Trophoblast cell (in vitro differentiated cells and primary cell): ENCODE data around the gene TOMM6.
A peak's percentile ranks its signal among the peaks of the same experiment; 100 is the strongest.

Experiments
- DNase-seq, 2 donors: peaks; one replicate each; pipeline ENCODE4 v3.0.0-alpha.2; 2016
- H2AFZ ChIP-seq: 2 replicates; pipeline ENCODE4 v1.6.1; 2013; ENCODE audit warnings: low read length, moderate library complexity, mild to moderate bottlenecking; ENCODE audit not compliant: insufficient read depth, poor library complexity
- H2AK5ac ChIP-seq: 2 replicates; pipeline ENCODE4 v1.6.1; 2013; ENCODE audit warnings: mild to moderate bottlenecking, low read length
- H2BK120ac ChIP-seq: 2 replicates; pipeline ENCODE4 v1.6.1; 2013; ENCODE audit warnings: low read length, mild to moderate bottlenecking, moderate library complexity; ENCODE audit not compliant: insufficient read depth, poor library complexity
- H2BK12ac ChIP-seq: 2 replicates; pipeline ENCODE4 v1.6.1; 2013; ENCODE audit warnings: mild to moderate bottlenecking, low read length, moderate library complexity
- H2BK5ac ChIP-seq: 2 replicates; pipeline ENCODE4 v1.6.1; 2013; ENCODE audit warnings: low read length, low read depth, moderate library complexity, mild to moderate bottlenecking; ENCODE audit not compliant: poor library complexity
- H3K14ac ChIP-seq: 2 replicates; pipeline ENCODE4 v1.6.1; 2013; ENCODE audit warnings: mild to moderate bottlenecking, low read length
- H3K18ac ChIP-seq: 2 replicates; pipeline ENCODE4 v1.6.1; 2013; ENCODE audit warnings: mild to moderate bottlenecking, low read length
- H3K23ac ChIP-seq: 2 replicates; pipeline ENCODE4 v1.6.1; 2013; ENCODE audit warnings: low read length
- H3K27ac ChIP-seq: 2 replicates; pipeline ENCODE4 v1.5.1; 2013; ENCODE audit warnings: low read depth, mild to moderate bottlenecking, inconsistent platforms, low read length, moderate library complexity
- H3K27me3 ChIP-seq: 2 replicates; pipeline ENCODE4 v1.6.1; 2013; ENCODE audit warnings: inconsistent platforms, mild to moderate bottlenecking, low read length, moderate library complexity; ENCODE audit not compliant: insufficient read depth
- H3K36me3 ChIP-seq, 2 experiments: 1 replicate in 1 of 2; 2 replicates in 1 of 2; pipeline ENCODE4 v1.6.1; 2013; ENCODE audit warnings: low read length in 2 of 2, mild to moderate bottlenecking in 2 of 2, moderate library complexity in 1 of 2; ENCODE audit not compliant: insufficient read depth in 2 of 2, control insufficient read depth in 1 of 2
- H3K4ac ChIP-seq: 2 replicates; pipeline ENCODE4 v1.6.1; 2013; ENCODE audit warnings: low read depth, mild to moderate bottlenecking, low read length, moderate library complexity
- H3K4me1 ChIP-seq, 2 experiments: 1 replicate in 1 of 2; 2 replicates in 1 of 2; pipeline ENCODE4 v1.6.1; 2013; ENCODE audit warnings: low read length in 2 of 2, mild to moderate bottlenecking in 2 of 2, moderate library complexity in 1 of 2; ENCODE audit not compliant: insufficient read depth in 2 of 2, control insufficient read depth in 1 of 2
- H3K4me2 ChIP-seq: 2 replicates; pipeline ENCODE4 v1.6.1; 2013; ENCODE audit warnings: inconsistent platforms, mild to moderate bottlenecking, low read length, moderate library complexity
- H3K4me3 ChIP-seq: 2 replicates; pipeline ENCODE4 v1.5.1; 2013; ENCODE audit warnings: mild to moderate bottlenecking, low read depth, low read length, inconsistent platforms
- H3K79me1 ChIP-seq: one replicate; pipeline ENCODE4 v1.6.1; 2013; ENCODE audit warnings: low read length
- H3K79me2 ChIP-seq: 2 replicates; pipeline ENCODE4 v1.6.1; 2013; ENCODE audit warnings: low read length, mild to moderate bottlenecking; ENCODE audit not compliant: control insufficient read depth, insufficient read depth, poor library complexity
- H3K9ac ChIP-seq: 2 replicates; pipeline ENCODE4 v1.6.1; 2013; ENCODE audit warnings: mild to moderate bottlenecking, low read length
- H3K9me3 ChIP-seq: 2 replicates; pipeline ENCODE4 v1.6.1; 2013; ENCODE audit warnings: low read depth, mild to moderate bottlenecking, control low read depth, inconsistent platforms, low read length; ENCODE audit not compliant: insufficient read depth
- H4K12ac ChIP-seq: 2 replicates; pipeline ENCODE4 v1.6.1; 2013; ENCODE audit warnings: low read depth, mild to moderate bottlenecking, low read length, moderate library complexity
- H4K8ac ChIP-seq: 2 replicates; pipeline ENCODE4 v1.6.1; 2013; ENCODE audit warnings: low read depth, mild to moderate bottlenecking, low read length, moderate library complexity
- H4K91ac ChIP-seq: one replicate; pipeline ENCODE4 v1.6.1; 2013; ENCODE audit warnings: low read depth, mild to moderate bottlenecking, low read length, moderate library complexity
- WGBS: extraction: QIAGEN DNeasy Blood & Tissue Kit; methylation state at CpG from one replicate; pipeline ENCODE4 v1.1.7; 2013; ENCODE audit warnings: missing lambda C conversion rate; ENCODE audit not compliant: insufficient read length, insufficient coverage; ENCODE audit errors: extremely low coverage; 5-methylcytosine and 5-hydroxymethylcytosine counted together

TOMM6 gene

GRCh38 chr6:41743406-41744235 lies 43.9 kb upstream of the TOMM6 start:
- Histone ChIP-seq H2BK5ac (peak overlapping the region; percentile 7), H3K4me1 (peaks cover 36 to 44% of the 10 kb centered on the region in 2 experiments), H2AFZ (no peak overlapping the region), H3K27me3 (no peaks in the 10 kb centered on the region), H3K18ac (no peak overlapping the region), H3K4ac (no peak overlapping the region), H3K4me2 (no peak overlapping the region), H3K9me3 (no peaks in the 10 kb centered on the region), H4K8ac (no peak overlapping the region), H2AK5ac (peak overlapping the region; percentile 9), H2BK12ac (peak overlapping the region; percentile 17), H2BK120ac (peak overlapping the region; percentile 26), H3K36me3 (no peaks in the 10 kb centered on the region), H4K91ac (peak overlapping the region; percentile 2), H3K14ac (peak overlapping the region; percentile 17), H3K79me2 (peaks cover 2% of the 10 kb centered on the region), H3K79me1 (peaks cover 27% of the 10 kb centered on the region), H3K9ac (no peak overlapping the region), H3K27ac (no peak overlapping the region), H4K12ac (no peak overlapping the region), H3K4me3 (no peak overlapping the region), H3K23ac (no peak overlapping the region)
- no CpG with 5 or more reads among the region's 6 CpGs for WGBS
- DNase-seq, result no peak

DNA sequence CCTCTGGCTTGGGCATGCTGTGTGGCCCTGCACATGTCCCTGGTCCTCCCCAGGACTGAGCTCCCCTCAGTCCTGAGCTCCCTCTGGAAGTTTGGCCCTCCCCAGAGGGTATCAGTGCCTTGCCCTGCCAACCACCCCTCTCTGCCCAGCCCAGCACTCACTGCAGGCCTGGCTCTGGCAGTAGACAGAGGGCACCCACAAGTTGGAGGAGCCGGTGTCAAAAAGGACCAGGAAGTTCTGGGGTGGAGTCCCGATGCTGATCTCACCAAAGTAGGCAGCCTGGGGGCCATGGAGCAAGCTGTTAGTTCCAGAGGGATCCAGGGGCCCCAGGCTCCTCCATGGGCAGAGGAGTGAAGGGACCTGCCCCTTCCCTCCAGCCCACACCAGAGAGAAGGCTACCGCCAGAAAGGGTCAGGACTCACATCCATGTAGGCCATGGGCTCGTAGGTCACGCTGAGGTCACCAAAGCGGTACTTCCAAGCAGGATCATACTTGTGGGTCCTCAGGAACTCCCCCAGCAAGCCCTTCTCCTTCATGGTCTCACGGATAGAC lies 43.2 kb upstream of the TOMM6 start:
- peaks cover 27% of the 10 kb centered on the region for H3K79me1 ChIP-seq
- no peak overlapping the region for H2BK5ac ChIP-seq
- no peak overlapping the region for H4K12ac ChIP-seq
- no peak overlapping the region for H2AFZ ChIP-seq
- peak overlapping the region; percentile 17 for H3K14ac ChIP-seq
- no peak overlapping the region for H3K4me3 ChIP-seq
- H3K23ac ChIP-seq, result no peak overlapping the region
- no peak overlapping the region for H3K27ac ChIP-seq
- peaks cover 36 to 45% of the 10 kb centered on the region in 2 experiments for H3K4me1 ChIP-seq
- no peak overlapping the region for H3K18ac ChIP-seq
- no peak overlapping the region for H3K9ac ChIP-seq
- WGBS, result no CpG with 5 or more reads among the region's 7 CpGs
- H3K36me3 ChIP-seq, result no peaks in the 10 kb centered on the region
- no peak overlapping the region for H4K8ac ChIP-seq
- H3K4me2 ChIP-seq, result no peak overlapping the region
- no peak overlapping the region for H2AK5ac ChIP-seq
- DNase-seq, result no peak
- no peak overlapping the region for H3K4ac ChIP-seq
- no peaks in the 10 kb centered on the region for H3K9me3 ChIP-seq
- no peak overlapping the region for H2BK120ac ChIP-seq
- no peak overlapping the region for H4K91ac ChIP-seq
- H3K79me2 ChIP-seq, result peaks cover 2% of the 10 kb centered on the region
- H3K27me3 ChIP-seq, result no peaks in the 10 kb centered on the region
- peak overlapping the region; percentile 17 for H2BK12ac ChIP-seq

- H3K4me1 ChIP-seq, result peaks cover 20 to 31% of the 10 kb centered on the region in 2 experiments
- no peak overlapping the region for H2BK120ac ChIP-seq
- no peak overlapping the region for H4K12ac ChIP-seq
- no peak overlapping the region for H3K23ac ChIP-seq
- no peaks in the 10 kb centered on the region for H3K9me3 ChIP-seq
- H2BK12ac ChIP-seq, result no peak overlapping the region
- H3K27ac ChIP-seq, result no peak overlapping the region
- H4K91ac ChIP-seq, result no peak overlapping the region
- no peak overlapping the region for H3K4ac ChIP-seq
- WGBS, result no CpG with 5 or more reads among the region's 10 CpGs
- H3K79me2 ChIP-seq, result no peaks in the 10 kb centered on the region
- no peak overlapping the region for H3K9ac ChIP-seq
- H3K36me3 ChIP-seq, result no peaks in the 10 kb centered on the region
- H4K8ac ChIP-seq, result no peak overlapping the region
- no peak overlapping the region for H3K4me3 ChIP-seq
- no peak overlapping the region for H2BK5ac ChIP-seq
- H3K79me1 ChIP-seq, result peaks cover 11% of the 10 kb centered on the region
- H2AFZ ChIP-seq, result no peak overlapping the region
- DNase-seq, result no peak
- no peak overlapping the region for H3K14ac ChIP-seq
- no peak overlapping the region for H3K4me2 ChIP-seq
- H2AK5ac ChIP-seq, result no peak overlapping the region
- H3K18ac ChIP-seq, result no peak overlapping the region
- no peaks in the 10 kb centered on the region for H3K27me3 ChIP-seq
Measured at GRCh38 chr6:41746107-41746506, 41.4 kb upstream of the TOMM6 start.

DNA sequence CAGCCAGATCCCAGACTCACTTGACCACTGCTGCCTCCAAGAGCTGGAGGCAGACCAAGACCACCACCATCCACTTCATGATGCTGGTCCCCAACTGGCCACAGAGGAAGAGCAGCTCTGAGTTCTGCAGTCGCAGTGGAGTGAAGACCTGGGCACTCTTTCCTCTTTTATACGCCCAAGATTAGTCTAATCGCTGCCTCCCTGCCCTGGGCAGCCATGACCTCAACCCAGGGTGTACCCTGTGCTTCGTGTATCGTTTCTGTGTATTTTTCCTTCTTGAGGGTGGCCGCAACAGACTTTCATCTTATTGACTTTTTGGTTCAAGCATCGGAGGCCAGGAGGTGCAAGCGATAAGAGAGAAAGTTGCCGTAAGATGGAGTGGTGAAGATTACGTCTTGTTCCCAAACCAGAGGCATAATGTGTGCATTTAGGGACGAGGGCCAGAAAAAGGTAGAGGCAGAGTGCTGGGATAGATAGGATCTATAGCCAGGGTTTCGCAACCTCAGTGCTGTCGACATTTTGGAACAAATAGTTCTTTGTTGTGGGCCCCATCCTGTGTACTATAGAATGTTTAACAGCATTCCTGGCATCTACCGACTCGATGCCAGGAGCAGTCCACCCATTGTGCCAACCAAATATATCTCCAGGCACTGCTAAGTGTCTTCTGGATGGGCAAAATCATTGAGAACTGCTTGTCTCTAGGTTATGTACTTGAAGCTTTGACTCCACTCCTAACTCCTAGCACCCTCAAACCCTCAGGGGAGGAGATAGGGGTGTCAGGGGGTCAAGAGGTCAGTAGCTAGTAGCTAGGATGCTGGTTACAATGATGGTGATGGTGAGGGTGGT lies 40.0 kb upstream of the TOMM6 start, which contains the start of gene PGC:
TSS of gene PGC (minus strand) at position 142 of the 846 bp plus-strand sequence. CDS start at position 79, 63 bp downstream.
- peak within 1 kb of the TSS; percentile 51 for H2BK12ac ChIP-seq
- no peak within 1 kb of the TSS for H3K23ac ChIP-seq
- peaks cover 15 to 25% of the 10 kb centered on the region in 2 experiments for H3K4me1 ChIP-seq
- no peak within 1 kb of the TSS for H2AK5ac ChIP-seq
- H3K36me3 ChIP-seq, result no peaks in the 10 kb centered on the region
- H3K27ac ChIP-seq, result peak within 1 kb of the TSS; percentile 8
- peak within 1 kb of the TSS; percentile 53 for H2BK5ac ChIP-seq
- peaks cover 6% of the 10 kb centered on the region for H3K79me1 ChIP-seq
- no peak within 1 kb of the TSS for H4K8ac ChIP-seq
- no peak within 1 kb of the TSS for H3K9ac ChIP-seq
- no peak within 1 kb of the TSS for H4K12ac ChIP-seq
- DNase-seq, result peak in 1 of 2 donors; percentile 76
- no peak within 1 kb of the TSS for H2AFZ ChIP-seq
- H3K18ac ChIP-seq, result peak within 1 kb of the TSS; percentile 25
- H3K9me3 ChIP-seq, result no peaks in the 10 kb centered on the region
- no CpG with 5 or more reads among the region's 15 CpGs for WGBS
- H3K79me2 ChIP-seq, result no peaks in the 10 kb centered on the region
- no peak within 1 kb of the TSS for H3K4me3 ChIP-seq
- H3K27me3 ChIP-seq, result no peaks in the 10 kb centered on the region
- peak within 1 kb of the TSS; percentile 62 for H4K91ac ChIP-seq
- peak within 1 kb of the TSS; percentile 69 for H2BK120ac ChIP-seq
- no peak within 1 kb of the TSS for H3K4me2 ChIP-seq
- peak within 1 kb of the TSS; percentile 50 for H3K14ac ChIP-seq
- H3K4ac ChIP-seq, result no peak within 1 kb of the TSS
